AG04449 (cell line): ENCODE data around the gene IFT172.

Source experiments
- CTCF ChIA-PET: fragments of 350-600 bp; formaldehyde crosslinking; extraction: SDS; loops from one replicate; lab custom pipeline; 2021; ENCODE audit warnings: antibody characterized with exemption; lab: Yijun Ruan, JAX
- POLR2A ChIA-PET: fragments of 400-600, 350-600 bp; formaldehyde crosslinking; extraction: SDS; loops from one replicate; lab custom pipeline; 2020; ENCODE audit warnings: antibody characterized with exemption, inconsistent platforms; lab: Yijun Ruan, JAX
- DNase-seq: peaks from one replicate; pipeline ENCODE4 v3.0.0-alpha.2; 2010; ENCODE audit warnings: low read depth, low spot score
- H3K4me3 ChIP-seq: 2 replicates; pipeline ENCODE4 v1.5.1; 2011; ENCODE audit warnings: low read depth, mild to moderate bottlenecking, control low read depth, low read length
- TF ChIP-seq, protein P1 (sequence below): IDR thresholded peaks from one replicate; pipeline ENCODE4 v1.5.1; 2011; ENCODE audit warnings: mild to moderate bottlenecking, moderate library complexity, low read length, control low read depth, inconsistent platforms; ENCODE audit not compliant: insufficient read depth; ENCODE audit errors: missing control alignments

The IFT172 gene

DNA sequence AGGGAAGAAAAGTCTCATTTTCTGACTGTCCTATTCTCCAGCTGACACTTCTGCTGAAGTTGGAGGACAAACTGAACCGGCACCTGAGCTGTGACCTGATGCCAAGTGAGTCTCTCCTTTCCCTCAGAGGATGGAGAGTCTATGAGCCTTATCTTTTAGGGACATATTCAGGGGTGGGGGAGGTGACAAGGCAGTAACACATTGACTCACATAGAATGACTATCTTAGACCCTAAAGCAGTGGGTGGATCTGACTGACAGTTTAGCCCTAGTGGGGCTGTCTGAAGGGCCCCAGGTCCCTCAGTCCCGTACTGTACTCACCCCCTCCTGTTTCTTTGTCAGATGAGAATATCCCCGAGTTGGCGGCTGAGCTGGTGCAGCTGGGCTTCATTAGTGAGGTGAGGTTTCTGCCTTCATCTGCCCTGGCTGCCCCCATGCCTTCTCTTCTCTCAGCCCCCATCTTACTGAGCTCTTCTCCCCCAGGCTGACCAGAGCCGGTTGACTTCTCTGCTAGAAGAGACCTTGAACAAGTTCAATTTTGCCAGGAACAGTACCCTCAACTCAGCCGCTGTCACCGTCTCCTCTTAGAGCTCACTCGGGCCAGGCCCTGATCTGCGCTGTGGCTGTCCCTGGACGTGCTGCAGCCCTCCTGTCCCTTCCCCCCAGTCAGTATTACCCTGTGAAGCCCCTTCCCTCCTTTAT is 48.2 kb downstream of the IFT172 start:
- no peak overlapping the region for H3K4me3 ChIP-seq
- CTCF ChIA-PET, result interaction anchor here (1.2 kb wide), 1 partner anchor 11 kb away, joined by 4 read pairs; no protein-coding TSS in a partner anchor
- POLR2A ChIA-PET, result interaction anchor here (2.2 kb wide), 1 partner anchor 12 kb away, joined by 17 read pairs; the partner anchor contains the start of gene NRBP1
- DNase-seq, result no peak
- TF ChIP-seq, protein P1, sequence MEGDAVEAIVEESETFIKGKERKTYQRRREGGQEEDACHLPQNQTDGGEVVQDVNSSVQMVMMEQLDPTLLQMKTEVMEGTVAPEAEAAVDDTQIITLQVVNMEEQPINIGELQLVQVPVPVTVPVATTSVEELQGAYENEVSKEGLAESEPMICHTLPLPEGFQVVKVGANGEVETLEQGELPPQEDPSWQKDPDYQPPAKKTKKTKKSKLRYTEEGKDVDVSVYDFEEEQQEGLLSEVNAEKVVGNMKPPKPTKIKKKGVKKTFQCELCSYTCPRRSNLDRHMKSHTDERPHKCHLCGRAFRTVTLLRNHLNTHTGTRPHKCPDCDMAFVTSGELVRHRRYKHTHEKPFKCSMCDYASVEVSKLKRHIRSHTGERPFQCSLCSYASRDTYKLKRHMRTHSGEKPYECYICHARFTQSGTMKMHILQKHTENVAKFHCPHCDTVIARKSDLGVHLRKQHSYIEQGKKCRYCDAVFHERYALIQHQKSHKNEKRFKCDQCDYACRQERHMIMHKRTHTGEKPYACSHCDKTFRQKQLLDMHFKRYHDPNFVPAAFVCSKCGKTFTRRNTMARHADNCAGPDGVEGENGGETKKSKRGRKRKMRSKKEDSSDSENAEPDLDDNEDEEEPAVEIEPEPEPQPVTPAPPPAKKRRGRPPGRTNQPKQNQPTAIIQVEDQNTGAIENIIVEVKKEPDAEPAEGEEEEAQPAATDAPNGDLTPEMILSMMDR, result no peak

DNA sequence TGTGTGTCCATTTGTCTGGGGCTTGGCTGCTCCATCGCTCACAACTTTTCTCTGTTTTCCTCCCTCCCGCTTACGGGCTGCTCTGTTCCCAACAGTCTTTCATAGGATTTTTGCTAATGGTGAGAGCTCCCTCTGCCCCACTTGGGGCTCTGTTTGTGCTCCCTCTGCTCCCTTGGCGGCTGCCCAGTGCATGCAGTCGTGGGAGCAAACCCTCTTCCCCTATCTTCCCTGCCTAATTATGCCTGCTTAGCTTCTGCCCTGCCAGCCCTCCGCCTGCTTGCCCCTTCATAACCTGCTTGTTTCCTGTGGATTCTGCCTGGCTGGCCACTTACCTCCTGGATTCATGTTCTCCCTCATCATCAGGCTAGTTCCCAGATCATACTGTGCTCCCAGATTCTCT is 53.9 kb downstream of the IFT172 start:
- TF ChIP-seq, protein P1, result no peak
- POLR2A ChIA-PET, result no interaction called here
- H3K4me3 ChIP-seq, result no peak overlapping the region
- CTCF ChIA-PET, result no interaction called here
- DNase-seq, result no peak

DNA sequence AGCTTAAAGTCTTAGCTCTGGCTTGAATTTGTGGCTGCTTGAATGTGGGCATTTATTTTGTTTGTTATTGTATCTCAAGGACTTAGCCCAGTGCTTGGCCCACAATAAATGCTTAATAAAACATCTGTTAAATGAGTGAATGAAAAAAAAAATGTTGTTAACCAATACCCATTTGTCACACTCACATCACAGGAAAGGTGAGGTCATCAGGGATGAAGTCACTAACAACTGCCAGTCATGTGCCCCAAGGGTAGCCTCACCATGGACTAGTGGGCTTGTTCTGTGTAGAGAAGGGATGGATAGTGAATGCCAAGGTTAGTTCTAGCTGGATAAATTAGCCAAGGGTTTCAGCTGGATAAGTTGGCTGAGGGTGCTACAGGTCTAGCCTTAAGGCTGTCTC is 58.1 kb downstream of the IFT172 start:
- CTCF ChIA-PET, result interaction anchor here (1.0 to 4.4 kb wide), 9 partner anchors 8 to 252 kb away, joined by 3 to 25 read pairs (median 4); partner anchors contain the start of gene PPM1G
- H3K4me3 ChIP-seq, result no peak overlapping the region

DNA sequence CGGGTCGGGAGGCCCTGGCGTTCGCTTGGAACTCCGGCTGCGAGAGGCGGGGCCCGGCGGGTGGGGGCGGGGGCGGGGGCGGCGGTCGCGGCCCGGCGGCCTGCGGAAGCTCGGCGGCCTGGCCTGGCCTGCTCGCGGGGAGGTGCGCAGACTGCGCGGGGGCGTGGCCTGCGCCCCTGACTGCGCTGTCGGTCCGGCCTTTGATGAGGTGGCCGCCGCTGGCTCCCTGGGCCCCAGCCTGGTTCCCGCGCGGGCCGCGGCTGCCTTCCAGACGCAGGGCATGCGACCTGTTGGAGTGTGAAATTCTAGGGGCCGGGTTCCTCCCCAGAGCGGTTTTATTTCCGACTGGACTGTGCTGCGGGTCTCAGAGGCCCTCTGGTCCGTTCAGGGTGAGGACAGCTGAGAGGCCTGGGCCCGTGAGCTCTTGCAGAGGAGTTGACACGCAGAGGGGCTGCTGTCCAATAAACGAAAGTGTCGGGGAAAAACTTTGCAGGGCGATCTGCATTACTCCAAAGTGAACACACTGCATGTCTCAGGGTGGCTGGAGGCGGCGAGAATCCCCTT is 60.5 kb downstream of the IFT172 start:
- DNase-seq, result no peak
- ChIA-PET CTCF (interaction anchor here (0.8 to 4.4 kb wide), 11 partner anchors 10 to 254 kb away, joined by 3 to 25 read pairs (median 4); no protein-coding TSS in a partner anchor), POLR2A (interaction anchor here (0.6 to 3.1 kb wide), 8 partner anchors 12 to 236 kb away, joined by 3 to 18 read pairs (median 4); partner anchors contain the start of genes CCDC121, GPN1, PPM1G and ZNF513)
- H3K4me3 ChIP-seq, result peak overlapping the region; percentile 82
- TF ChIP-seq, protein P1, result no peak

More for the DNA sequence above, 58.1 kb downstream of the IFT172 start:
- DNase-seq, result no peak
- POLR2A ChIA-PET, result interaction anchor here (2.6 kb wide), 1 partner anchor 22 kb away, joined by 10 read pairs; the partner anchor contains the start of gene PPM1G
- TF ChIP-seq, protein P1, result no peak

DNA sequence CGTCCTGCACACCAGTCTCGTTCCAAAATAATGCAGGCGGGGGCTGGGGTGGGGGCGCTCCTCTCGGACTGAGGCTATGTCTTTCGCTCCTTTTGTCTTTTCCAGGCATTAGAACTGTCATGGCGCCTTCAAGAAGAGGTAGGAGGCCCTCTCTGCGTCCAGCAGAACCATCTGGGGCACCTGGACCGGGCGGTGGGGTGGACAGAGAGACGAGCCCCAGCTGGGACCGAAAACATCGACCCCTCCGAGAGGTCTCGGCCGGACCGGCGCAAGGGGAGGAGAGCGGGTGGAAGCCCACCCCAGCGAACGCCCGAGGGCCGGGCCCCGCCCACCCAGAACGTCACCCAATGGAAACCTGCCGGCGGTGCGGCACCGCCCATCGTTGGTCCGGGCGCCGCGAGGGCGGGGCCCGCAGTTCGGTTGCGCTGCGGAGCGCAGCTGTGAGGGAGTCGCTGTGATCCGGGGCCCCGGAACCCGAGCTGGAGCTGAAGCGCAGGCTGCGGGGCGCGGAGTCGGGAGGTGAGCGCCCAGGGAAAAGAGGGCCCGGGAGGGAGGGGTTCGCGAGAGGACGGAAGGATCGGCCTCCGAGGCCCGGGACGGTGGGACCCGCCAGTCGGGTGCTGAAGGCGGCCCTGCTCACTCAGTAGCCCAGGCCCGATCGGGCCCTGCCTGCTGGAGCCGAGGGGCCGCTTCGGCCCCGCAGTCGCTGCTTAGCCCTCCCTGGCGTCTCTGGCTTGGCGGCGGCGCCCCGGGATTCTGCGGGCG is 61.1 kb downstream of the IFT172 start, which contains the start of gene NRBP1:
Gene NRBP1 (plus strand): TSS at position 419 of the 765 bp plus-strand sequence. CDS start 4,643 bp downstream, outside the sequence.
- POLR2A ChIA-PET, result interaction anchor here (0.5 to 3.1 kb wide), 8 partner anchors 12 to 213 kb away, joined by 3 to 18 read pairs (median 4); partner anchors contain the start of genes CCDC121, GPN1, PPM1G and ZNF513
- H3K4me3 ChIP-seq, result peak within 1 kb of the TSS; percentile 82
- DNase-seq, result peak; percentile 29
- TF ChIP-seq, protein P1, result no peak
- CTCF ChIA-PET, result interaction anchor here (0.7 to 4.4 kb wide), 7 partner anchors 9 to 255 kb away, joined by 3 to 25 read pairs (median 5); no protein-coding TSS in a partner anchor
